K562 (cell line): ENCODE results near the gene INVS. TPM values are rescaled to one million over a fixed set of nuclear protein-coding genes. Genes with fewer than 3 reads are reported as not detected.

ENCODE experiments used
- ATAC-seq: fragments of 200-7000 bp; cut with Tn5 transposase; 3 replicates; pipeline ENCODE4 v1.9.1; 2020; ENCODE audit warnings: moderate library complexity
- BruUV-seq: library from RNA; stranded (reverse); fragments of 400-500 nt; replicated peaks from 2 replicates; lab custom pipeline; 2021; lab: Mats Ljungman, UMichigan
- CTCF ChIA-PET: fragments of 300-600 bp; formaldehyde crosslinking; extraction: SDS; loops from one replicate; lab custom pipeline; 2021; ENCODE audit warnings: low intra/inter-chr PET ratio; lab: Yijun Ruan, JAX
- POLR2A ChIA-PET: fragments of 300-600, 350-650 bp; sonication (Branson Sonifier 250); formaldehyde crosslinking; extraction: SDS; loops from one replicate; lab custom pipeline; 2021; ENCODE audit warnings: antibody characterized with exemption, inconsistent platforms; lab: Yijun Ruan, JAX
- DNase-seq, 4 experiments: peaks; one replicate each; pipeline versions ENCODE4 v3.0.0 to v3.0.0-alpha.2; 2011 to 2018; ENCODE audit warnings: low spot score in 3 of 4, mixed read lengths in 3 of 4; ENCODE audit errors: extremely low read depth in 1 of 4
- FAIRE-seq: peaks from 2 replicates; lab custom pipeline; 2011; peaks lifted over from hg19 to GRCh38; lab: Jason Lieb, UNC
- H2AFZ ChIP-seq: 2 replicates; pipeline ENCODE4 v1.6.0; 2011; ENCODE audit warnings: low read depth, low read length, control low read depth, inconsistent platforms
- H3K27ac ChIP-seq: fragments of 200-600 bp; 3 replicates; pipeline ENCODE4 v1.8.0; 2011; ENCODE audit warnings: low read depth, mild to moderate bottlenecking, control low read depth, inconsistent platforms, low read length, moderate library complexity, mixed read lengths; ENCODE audit errors: extremely low read depth
- H3K27me3 ChIP-seq, 2 experiments: fragments of 300-600 bp in 1 of 2; 2 replicates in 1 of 2; 3 replicates in 1 of 2; pipeline versions ENCODE4 v1.6.0 to v1.8.0; 2011; ENCODE audit warnings: inconsistent platforms in 2 of 2, low read length in 2 of 2, mild to moderate bottlenecking in 1 of 2, mixed read lengths in 1 of 2, moderate library complexity in 1 of 2; ENCODE audit not compliant: control insufficient read depth in 2 of 2, insufficient read depth in 2 of 2
- H3K36me3 ChIP-seq: fragments of 300-600 bp; 3 replicates; pipeline ENCODE4 v1.8.0; 2011; ENCODE audit warnings: mild to moderate bottlenecking, low read length, inconsistent platforms; ENCODE audit not compliant: control insufficient read depth, insufficient read depth
- H3K4me1 ChIP-seq, 2 experiments: fragments of 200-600 bp in 1 of 2; replicated peaks in 1 of 2; 2 replicates in 1 of 2; 3 replicates in 1 of 2; pipeline versions ENCODE4 v1.5.1 to v1.8.0; 2011; ENCODE audit warnings: inconsistent platforms in 2 of 2, low read length in 2 of 2, mild to moderate bottlenecking in 1 of 2, mixed read lengths in 1 of 2, moderate library complexity in 1 of 2; ENCODE audit not compliant: control insufficient read depth in 2 of 2, insufficient read depth in 2 of 2
- H3K4me2 ChIP-seq: 2 replicates; pipeline ENCODE4 v1.6.1; 2011; ENCODE audit warnings: low read length, control low read depth, inconsistent platforms, mixed read lengths; ENCODE audit not compliant: insufficient read depth
- H3K4me3 ChIP-seq: fragments of 200-600 bp; sonication (generic), shearing (Covaris generic); 2 replicates; pipeline ENCODE4 v1.5.1; 2016; ENCODE audit warnings: control low read depth, inconsistent platforms
- H3K79me2 ChIP-seq: fragments of 200-600 bp; 3 replicates; pipeline ENCODE4 v1.8.0; 2011; ENCODE audit warnings: low read length, inconsistent platforms; ENCODE audit not compliant: control insufficient read depth, insufficient read depth
- H3K9ac ChIP-seq, 2 experiments: 2 replicates each; pipeline versions ENCODE4 v1.6.0 to v1.6.1; 2011; ENCODE audit warnings: low read depth in 2 of 2, low read length in 2 of 2, control low read depth in 1 of 2, inconsistent platforms in 1 of 2, mild to moderate bottlenecking in 1 of 2, mixed read lengths in 1 of 2; ENCODE audit not compliant: insufficient read depth in 1 of 2
- H3K9me1 ChIP-seq: one replicate; pipeline ENCODE4 v1.6.0; 2011; ENCODE audit warnings: inconsistent platforms, mild to moderate bottlenecking, low read length, moderate library complexity; ENCODE audit not compliant: control insufficient read depth, insufficient read depth
- H3K9me3 ChIP-seq: replicated peaks from 2 replicates; pipeline ENCODE4 v1.5.1; 2011; ENCODE audit warnings: low read depth, low read length, inconsistent platforms; ENCODE audit not compliant: control insufficient read depth, insufficient read depth
- H4K20me1 ChIP-seq: replicated peaks from 2 replicates; pipeline ENCODE4 v1.6.1; 2011; ENCODE audit warnings: low read length, inconsistent platforms, mixed read lengths; ENCODE audit not compliant: control insufficient read depth, insufficient read depth
- BRCA1 ChIP-seq, 2 experiments: fragments of 450-650 bp in 1 of 2; sonication (generic) in 1 of 2; formaldehyde crosslinking in 1 of 2; IDR thresholded peaks; 2 replicates each; pipeline versions ENCODE4 v1.5.0 to v1.6.1; 2017 to 2020; ENCODE audit warnings: mild to moderate bottlenecking in 1 of 2, missing genetic modification reagents in 1 of 2
- E4F1 ChIP-seq: fragments of 250-450 bp; sonication (Bioruptor Pico); IDR thresholded peaks from 2 replicates; pipeline ENCODE4 v1.5.0; 2021; ENCODE audit warnings: mild to moderate bottlenecking, borderline replicate concordance
- KLF1 ChIP-seq: fragments of 450-650 bp; IDR thresholded peaks from 2 replicates; pipeline ENCODE4 v1.6.1; 2016; ENCODE audit warnings: missing genetic modification characterization, missing compliant biosample characterization
- MECOM ChIP-seq: fragments of 250-450 bp; sonication (Bioruptor Pico); IDR thresholded peaks from 2 replicates; pipeline ENCODE4 v1.8.0; 2022; ENCODE audit warnings: inconsistent platforms
- NBN ChIP-seq: fragments of 450-650 bp; IDR thresholded peaks from 2 replicates; pipeline ENCODE4 v1.6.1; 2016; ENCODE audit warnings: low read depth, mild to moderate bottlenecking
- NFYB ChIP-seq: IDR thresholded peaks from 2 replicates; pipeline ENCODE4 v1.6.1; 2011; ENCODE audit warnings: mild to moderate bottlenecking, moderate library complexity; ENCODE audit not compliant: insufficient read length; ENCODE audit errors: extremely low read depth
- RBM34 ChIP-seq: fragments of 200-400 bp; formaldehyde crosslinking; IDR thresholded peaks from 2 replicates; pipeline ENCODE4 v1.6.1; 2018; ENCODE audit warnings: low read length, borderline replicate concordance; ENCODE audit not compliant: insufficient read depth
- SMAD1 ChIP-seq: fragments of 150-350 bp; IDR thresholded peaks from 2 replicates; pipeline ENCODE4 v1.6.1; 2014; ENCODE audit warnings: low read length, low read depth; ENCODE audit not compliant: partially characterized antibody
- SMARCA5 ChIP-seq: fragments of 450-650 bp; IDR thresholded peaks from 2 replicates; pipeline ENCODE4 v1.6.1; 2016
- ZBTB17 ChIP-seq: fragments of 450-650 bp; formaldehyde crosslinking; IDR thresholded peaks from 2 replicates; pipeline ENCODE4 v1.4.0; 2020; ENCODE audit warnings: mild to moderate bottlenecking
- ZKSCAN1 ChIP-seq: fragments of 150-350 bp; IDR thresholded peaks from 2 replicates; pipeline ENCODE4 v1.6.1; 2016; ENCODE audit warnings: low read depth, low read length
- ZNF347 ChIP-seq: fragments of 450-650 bp; formaldehyde crosslinking; IDR thresholded peaks from 2 replicates; pipeline ENCODE4 v1.4.0; 2020; ENCODE audit warnings: low read depth, mild to moderate bottlenecking, moderate library complexity
- ZNF431 ChIP-seq: sonication (generic); formaldehyde crosslinking; IDR thresholded peaks from 2 replicates; pipeline ENCODE4 v1.8.0; 2022; ENCODE audit warnings: mild to moderate bottlenecking, missing genetic modification reagents
- ZNF444 ChIP-seq: fragments of 250-450 bp; sonication (Bioruptor Pico); IDR thresholded peaks from 2 replicates; pipeline ENCODE4 v1.4.0; 2020; ENCODE audit warnings: mild to moderate bottlenecking, moderate library complexity
- ZNF644 ChIP-seq: fragments of 200-800 bp; sonication (Bioruptor generic); IDR thresholded peaks from 2 replicates; pipeline ENCODE4 v1.6.1; 2016; ENCODE audit warnings: low read depth, missing genetic modification characterization, missing compliant biosample characterization
- WGBS: fragments of 100-300 bp; shearing (Covaris generic); methylation state at CpG from one replicate; pipeline ENCODE4 v1.1.6; 2016; ENCODE audit warnings: low coverage, mixed read lengths; ENCODE audit not compliant: insufficient coverage; ENCODE audit errors: missing lambda C conversion rate; 5-methylcytosine and 5-hydroxymethylcytosine counted together
- in situ Hi-C: fragments of 300-500 bp; cut with MboI; formaldehyde crosslinking; loops from 4 replicates; pipeline ENCODE4 v1.15.0; 2018; ENCODE audit warnings: inconsistent platforms, mixed read lengths
- intact Hi-C: fragments of 100-400 bp; cut with micrococcal nuclease; formaldehyde crosslinking; loops from 2 replicates; pipeline ENCODE4 v1.14.2; 2022
- polyA plus RNA-seq, 8 experiments: library from polyadenylated mRNA; depleted of rRNA in 4 of 8; stranded (reverse) in 5 of 8; unstranded in 3 of 8; fragments of >200 nt; fragmentation: Nextera tagmentation in 2 of 8; fragmentation: Illumina TruSeq in 1 of 8; extraction: Ambion mirVana in 2 of 8; extraction: Trizol in 1 of 8; gene quantifications; 2 replicates each; pipeline versions ENCODE4 v1.2.1 to v1.2.3, GENCODE V29; 2011 to 2014; ENCODE audit warnings: inconsistent platforms in 1 of 8, missing spikeins in 1 of 8
- total RNA-seq, 7 experiments: library from RNA; depleted of rRNA in 6 of 7; stranded (reverse); fragments of >200 nt in 6 of 7; fragmentation: Illumina TruSeq in 2 of 7; extraction: Trizol in 2 of 7; gene quantifications; 2 replicates each; pipeline versions ENCODE4 v1.2.1 to v1.2.3, GENCODE V29; 2011 to 2021; ENCODE audit warnings: low replicate concordance in 1 of 7

Gene INVS
- total and polyA plus RNA-seq, 9 of the 15 experiments (the other 6 are each of a cell fraction or from before 2014, with no cell fraction given) = 0.77 to 18.5 (median 10.0) TPM

DNA sequence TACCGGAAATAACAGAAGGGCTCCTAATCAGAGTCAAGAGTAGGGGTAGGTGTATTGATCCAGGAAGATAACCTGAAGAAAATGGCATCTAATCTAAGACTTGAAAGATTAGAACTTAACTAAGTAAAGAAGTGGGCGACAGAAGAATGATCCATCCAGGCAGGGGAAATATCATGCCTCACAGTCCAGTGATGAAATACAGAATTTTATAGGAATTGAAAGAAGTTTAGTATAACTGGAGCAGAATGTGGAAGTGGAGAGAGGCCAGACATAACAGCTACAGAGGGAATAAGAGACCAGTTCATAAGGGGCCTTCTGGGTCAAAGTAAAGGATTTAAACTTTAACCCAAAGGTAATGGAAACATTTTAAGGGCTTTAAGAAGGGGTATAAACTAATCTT, 42.5 kb upstream of the INVS start:
- ATAC-seq = no peak
- TF ChIP-seq BRCA1 (IDR thresholded peaks at IDR 0.05) (no peak), BRCA1 (CRISPR knock-in tag; IDR thresholded peaks at IDR 0.05) (no peak), MECOM (CRISPR knock-in tag) (no peak), ZNF431 (no peak), ZNF644 (tag) (no peak), NFYB (no peak), NBN (no peak), ZBTB17 (no peak), SMARCA5 (no peak), RBM34 (no peak), KLF1 (tag) (no peak), ZNF347 (CRISPR knock-in tag) (no peak), ZNF444 (no peak), ZKSCAN1 (no peak), E4F1 (CRISPR knock-in tag) (no peak), SMAD1 (no peak)
- TF ChIP-seq, all 486 proteins: peak for 0
- in situ Hi-C loops = no loop called here
- no TSS peak for BruUV-seq
- Histone ChIP-seq H3K4me2 (no peak overlapping the region), H3K9ac (no peak overlapping the region), H3K4me3 (no peak overlapping the region), H3K27me3 (no peaks in the 10 kb centered on the region), H3K9me3 (no peaks in the 10 kb centered on the region), H2AFZ (no peak overlapping the region), H3K9me1 (no peaks in the 10 kb centered on the region), H3K27ac (no peak overlapping the region), H3K4me1 (no peaks in the 10 kb centered on the region; a peak in 1 of 5 replicates), H3K79me2 (peaks cover 3% of the 10 kb centered on the region; the same call in 2 of the 3 replicates), H4K20me1 (no peaks in the 10 kb centered on the region), H3K36me3 (peaks cover 49% of the 10 kb centered on the region)
- WGBS = 91% methylated on average over 2 of the region's 2 CpGs
- DNase-seq = no peak
- POLR2A ChIA-PET = interaction anchor here (1.0 kb wide), 1 partner anchor 9 kb away, joined by 3 read pairs; no protein-coding TSS in a partner anchor
- no peak for FAIRE-seq
- CTCF ChIA-PET = no interaction called here
- intact Hi-C loops = no loop called here
